Hematopoietic multipotent progenitor cell treated with erythropoietin and hydrocortisone succinate and interleukin-3 and kit ligand, for 6 days (in vitro differentiated cells): ENCODE data around the gene ATRAID.
"Not testable (repeated sequence)": the region's sequence is repeated elsewhere in the genome, so short reads cannot be mapped to it uniquely, and the experiment has no call there.

Experiments used
- DNase-seq: peaks from one replicate; pipeline ENCODE4 v3.0.0-alpha.2; 2015

ATRAID gene

GRCh38 chr2:27211943-27212625 lies at the start of gene ATRAID, which contains the start of gene SLC5A6:
TSS of gene ATRAID (plus strand) at chr2:27212041. CDS start at chr2:27212369, 328 bp downstream.
TSS of gene SLC5A6 (minus strand) at chr2:27212268. CDS start at chr2:27207650, 4,618 bp downstream.
- DNase-seq: peak; percentile 94

GRCh38 chr2:27162151-27163121 lies 49.4 kb upstream of the ATRAID start:
- DNase-seq: no peak

GRCh38 chr2:27164960-27165763 lies 46.7 kb upstream of the ATRAID start:
- no peak for DNase-seq

- DNase-seq: no peak
Observed at GRCh38 chr2:27170581-27171337, 41.1 kb upstream of the ATRAID start.

GRCh38 chr2:27171351-27171848 lies 40.4 kb upstream of the ATRAID start:
- DNase-seq: no peak

GRCh38 chr2:27174638-27175037 lies 37.2 kb upstream of the ATRAID start:
- no peak for DNase-seq

- DNase-seq: no peak
Observed at GRCh38 chr2:27175330-27175729, 36.5 kb upstream of the ATRAID start.

GRCh38 chr2:27175781-27176180 lies 36.1 kb upstream of the ATRAID start:
- DNase-seq: not testable (repeated sequence)

- DNase-seq: no peak
Observed at GRCh38 chr2:27177441-27178351, 34.1 kb upstream of the ATRAID start.

- DNase-seq: no peak
Observed at GRCh38 chr2:27178469-27178868, 33.4 kb upstream of the ATRAID start.

GRCh38 chr2:27179344-27180000 lies 32.4 kb upstream of the ATRAID start:
- no peak for DNase-seq

GRCh38 chr2:27182346-27182745 lies 29.5 kb upstream of the ATRAID start:
- no peak for DNase-seq

GRCh38 chr2:27184115-27184514 lies 27.7 kb upstream of the ATRAID start:
- no peak for DNase-seq

- DNase-seq: peak; percentile 74
Observed at GRCh38 chr2:27185331-27186026, 26.4 kb upstream of the ATRAID start.

- no peak for DNase-seq
Observed at GRCh38 chr2:27186613-27187345, 25.1 kb upstream of the ATRAID start.

- DNase-seq: no peak
Observed at GRCh38 chr2:27189989-27190388, 21.9 kb upstream of the ATRAID start.

GRCh38 chr2:27191070-27191829 lies 20.6 kb upstream of the ATRAID start:
- DNase-seq: peak; percentile 87
